Stomach (tissue), 19 donors: ENCODE data around the gene CREBRF. TPM values are rescaled to one million over a fixed set of nuclear protein-coding genes. Genes with fewer than 3 reads are reported as not detected.

Experiments used
- DNase-seq, 2 donors: peaks; one replicate each; pipeline versions ENCODE4 v3.0.0 to v3.0.0-alpha.2; 2013 to 2019
- H3K27ac ChIP-seq, 5 donors: fragments of 200-600 bp in 4 of 5; sonication (generic) in 4 of 5; one replicate each; pipeline ENCODE4 v1.5.1; 2013 to 2019; ENCODE audit warnings: mild to moderate bottlenecking in 1 of 5, moderate library complexity in 1 of 5
- H3K27me3 ChIP-seq, 3 donors: fragments of 200-600 bp; sonication (generic); one replicate each; pipeline ENCODE4 v1.5.1; 2017 to 2019; ENCODE audit warnings: mixed run types in 1 of 3
- H3K36me3 ChIP-seq, 4 donors: fragments of 200-600 bp; sonication (generic); 1 replicate in 3 of 4; 2 replicates in 1 of 4; pipeline ENCODE4 v1.5.1; 2016 to 2019
- H3K4me1 ChIP-seq, 4 donors: fragments of 200-600 bp; sonication (generic); one replicate each; pipeline ENCODE4 v1.5.1; 2016 to 2019
- H3K4me3 ChIP-seq, 4 donors: fragments of 200-600 bp; sonication (generic) in 3 of 4; one replicate each; pipeline ENCODE4 v1.5.1; 2016 to 2019; ENCODE audit warnings: mild to moderate bottlenecking in 1 of 4
- H3K9me3 ChIP-seq, 4 donors: fragments of 200-600 bp; sonication (generic); one replicate each; pipeline ENCODE4 v1.5.1; 2016 to 2019
- CTCF ChIP-seq, 7 experiments: fragments of 450-650 bp in 4 of 7; fragments of 200-600 bp in 3 of 7; sonication (generic) in 3 of 7; IDR thresholded peaks; one replicate each; pipeline ENCODE4 v1.5.1; 2016 to 2019; ENCODE audit warnings: antibody characterized with exemption in 7 of 7, control low read depth in 2 of 7, mild to moderate bottlenecking in 1 of 7
- EP300 ChIP-seq: sonication (generic); formaldehyde crosslinking; IDR thresholded peaks from one replicate; pipeline ENCODE4 v1.6.1; 2017; ENCODE audit warnings: antibody characterized with exemption
- POLR2A ChIP-seq, 4 donors: fragments of 450-650 bp; IDR thresholded peaks; one replicate each; pipeline ENCODE4 v1.6.1; 2016; ENCODE audit warnings: antibody characterized with exemption in 4 of 4, control low read depth in 2 of 4, mild to moderate bottlenecking in 1 of 4, moderate library complexity in 1 of 4
- POLR2AphosphoS5 ChIP-seq, 3 donors: sonication (generic); formaldehyde crosslinking; IDR thresholded peaks; one replicate each; pipeline ENCODE4 v1.6.1; 2016; ENCODE audit warnings: antibody characterized with exemption in 3 of 3
- WGBS, 5 donors: extraction: QIAGEN DNeasy Blood & Tissue Kit in 3 of 5; methylation state at CpG; one replicate each; pipeline versions ENCODE4 v1.1.5 to v1.1.7; 2013 to 2018; 5-methylcytosine and 5-hydroxymethylcytosine counted together
- intact Hi-C: fragments of 100-400 bp; cut with DNase I; formaldehyde crosslinking; loops from one replicate; pipeline ENCODE4 v1.15.1; 2023; ENCODE audit warnings: low total_unique reads
- long read RNA-seq, 10 donors: transcript quantifications; one replicate each; lab custom pipeline, GENCODE V29; 2026
- polyA plus RNA-seq, 3 donors: library from polyadenylated mRNA; stranded (reverse); fragments of 200-250 nt; gene quantifications; one replicate each; pipeline ENCODE4 v1.2.3, GENCODE V29; 2013
- total RNA-seq, 5 donors: library from RNA; depleted of rRNA; stranded (reverse); fragments of >200 nt; gene quantifications; one replicate each; pipeline versions ENCODE4 v1.1.0 to v1.2.3, GENCODE V29; 2014 to 2016
- donor health status: healthy with polysubstance abuse.
- donor health status: Bipolar disorder and iron deficiency.
- donor health status: healthy.

The CREBRF gene
- total RNA-seq (10 to 100 TPM in 4 of 5 donors, 1 to 10 TPM in 1; 9.4 to 42.3 (median 33.0) TPM), polyA plus RNA-seq (1 to 10 TPM; 3.2 to 4.1 (median 4.0) TPM)
- long read RNA-seq, donor 1: 0 reads
- long read RNA-seq, donor 2, partial matches to known transcripts: 0 of 1 reads
- long read RNA-seq, donor 2, other reads (novel, unspliced or antisense): 0 of 1 reads
- long read RNA-seq, donor 3: 0 reads
- long read RNA-seq, donor 4: 0 reads
- long read RNA-seq, donor 5: 0 reads
- long read RNA-seq, donor 6, full-length matches to known transcripts: 3 of 3 reads
- long read RNA-seq, donor 6, partial matches to known transcripts: 0 of 3 reads
- long read RNA-seq, donor 6, other reads (novel, unspliced or antisense): 0 of 3 reads
- long read RNA-seq, donor 7, partial matches to known transcripts: 0 of 2 reads
- long read RNA-seq, donor 7, other reads (novel, unspliced or antisense): 0 of 2 reads
- long read RNA-seq, donor 8: 0 reads
- long read RNA-seq, donor 9: 0 reads
- long read RNA-seq, donor 10: 0 reads

GRCh38 chr5:173055983-173056782 is at the start of gene CREBRF:
CREBRF (plus strand) TSS chr5:173056352; CDS start chr5:173080776, 24,424 bp downstream.
- intact Hi-C loops: loop anchor here (10.0 kb wide), 1 partner anchor 71 kb away; the partner anchor contains the start of gene ATP6V0E1
- 0 to 1% (median 1%) methylated on average over 14 to 71 of the region's 74 CpGs for WGBS, 5 donors
- no peaks in the 10 kb centered on the region for H3K27me3 ChIP-seq
- peak within 1 kb of the TSS; percentile 96 to 100 (median 100) for H3K4me3 ChIP-seq
- peaks cover 13 to 47% (median 36%) of the 10 kb centered on the region in 4 donors for H3K4me1 ChIP-seq
- H3K27ac ChIP-seq: peak within 1 kb of the TSS; percentile 96 to 100 (median 99)
- H3K9me3 ChIP-seq: no peaks in the 10 kb centered on the region
- TF ChIP-seq CTCF (IDR thresholded peaks at IDR 0.05): no peak
- peak; percentile 84 to 94 (median 92) for TF ChIP-seq POLR2AphosphoS5 (IDR thresholded peaks at IDR 0.05)
- no peak for TF ChIP-seq EP300
- TF ChIP-seq POLR2A (IDR thresholded peaks at IDR 0.05): no peak
- peak; percentile 98 to 99 for DNase-seq
- peaks cover 0 to 9% (median 0%) of the 10 kb centered on the region in 4 donors for H3K36me3 ChIP-seq

GRCh38 chr5:173010021-173010420 is 46.1 kb upstream of the CREBRF start:
- no peaks in the 10 kb centered on the region for H3K27me3 ChIP-seq
- intact Hi-C loops: no loop called here
- 80 to 88% (median 82%) methylated on average over 6 of the region's 6 CpGs for WGBS, 5 donors
- H3K27ac ChIP-seq: peak overlapping the region in 3 of 5 donors; percentile 68 to 80 (median 72)
- H3K36me3 ChIP-seq: no peaks in the 10 kb centered on the region
- H3K4me1 ChIP-seq: peaks cover 9 to 76% (median 55%) of the 10 kb centered on the region in 4 donors
- TF ChIP-seq CTCF (IDR thresholded peaks at IDR 0.05) (no peak), EP300 (no peak), POLR2A (IDR thresholded peaks at IDR 0.05) (no peak), POLR2AphosphoS5 (IDR thresholded peaks at IDR 0.05) (no peak)
- DNase-seq: no peak
- H3K4me3 ChIP-seq: no peak overlapping the region
- H3K9me3 ChIP-seq: no peaks in the 10 kb centered on the region

GRCh38 chr5:173010547-173011464 is 45.3 kb upstream of the CREBRF start:
- no peaks in the 10 kb centered on the region for H3K36me3 ChIP-seq
- no peaks in the 10 kb centered on the region for H3K27me3 ChIP-seq
- H3K27ac ChIP-seq: peak overlapping the region; percentile 57 to 80 (median 68)
- 70 to 80% (median 76%) methylated on average over 11 of the region's 11 CpGs for WGBS, 5 donors
- intact Hi-C loops: no loop called here
- peaks cover 16 to 84% (median 63%) of the 10 kb centered on the region in 4 donors for H3K4me1 ChIP-seq
- H3K9me3 ChIP-seq: no peaks in the 10 kb centered on the region
- TF ChIP-seq EP300 (no peak), POLR2AphosphoS5 (IDR thresholded peaks at IDR 0.05) (no peak), CTCF (IDR thresholded peaks at IDR 0.05) (peak in 2 of 7 experiments; percentile 29 to 30)
- H3K4me3 ChIP-seq: no peak overlapping the region
- peak; percentile 49 to 62 for DNase-seq
